Measurements from ENCODE around the gene TNXB. TPM values are rescaled to one million over a fixed set of nuclear protein-coding genes. Genes with fewer than 3 reads are reported as not detected.
"Not testable (repeated sequence)": the region's sequence is repeated elsewhere in the genome, so short reads cannot be mapped to it uniquely, and the experiment has no call there.

The TNXB gene
- polyA plus RNA-seq, 1 donor from 2014 or later = 3.3 TPM

GRCh38 chr6:32050562-32050961 is 58.6 kb downstream of the TNXB start:
- no peaks in the 10 kb centered on the region for H3K27me3 ChIP-seq (ENCODE audit: insufficient read depth, low read depth, low read length)
- no peaks in the 10 kb centered on the region for H3K36me3 ChIP-seq (ENCODE audit: insufficient read depth, low read length)
- no peak overlapping the region for H3K4me3 ChIP-seq (ENCODE audit: low read length)

GRCh38 chr6:32049736-32050135 is 59.4 kb downstream of the TNXB start:
- H3K4me3 ChIP-seq (ENCODE audit: low read length); H3K27me3 ChIP-seq (ENCODE audit: insufficient read depth, low read depth, low read length); H3F3A ChIP-seq (ENCODE audit: insufficient read depth, low read length, poor library complexity, severe bottlenecking); H3K79me2 ChIP-seq (replicated peaks; ENCODE audit: insufficient read depth, low read length); H3K4me2 ChIP-seq (ENCODE audit: low read length); H3K9ac ChIP-seq (ENCODE audit: low read length); H3K9me3 ChIP-seq (ENCODE audit: low read length); H3K9me2 ChIP-seq (ENCODE audit: insufficient read depth, low read length); H3K36me3 ChIP-seq (ENCODE audit: insufficient read depth, low read length); H4K20me1 ChIP-seq (ENCODE audit: insufficient read depth); H3K27ac ChIP-seq (ENCODE audit: low read length); H2AFZ ChIP-seq (ENCODE audit: low read depth, low read length): not testable (repeated sequence)

More at GRCh38 chr6:32050562-32050961, 58.6 kb downstream of the TNXB start:
- Histone ChIP-seq H3K9me2 (ENCODE audit: insufficient read depth, low read length) (no peaks in the 10 kb centered on the region), H3K9ac (ENCODE audit: low read length) (no peak overlapping the region), H3K9me3 (ENCODE audit: low read length) (no peaks in the 10 kb centered on the region), H3K79me2 (replicated peaks; ENCODE audit: insufficient read depth, low read length) (no peaks in the 10 kb centered on the region), H3K27ac (ENCODE audit: low read length) (no peak overlapping the region), H2AFZ (ENCODE audit: low read depth, low read length) (no peak overlapping the region), H4K20me1 (ENCODE audit: insufficient read depth) (no peaks in the 10 kb centered on the region), H3K4me2 (ENCODE audit: low read length) (no peak overlapping the region), H3F3A (ENCODE audit: insufficient read depth, low read length, poor library complexity, severe bottlenecking) (no peaks in the 10 kb centered on the region)
- TF ChIP-seq EZH2 (IDR thresholded peaks at IDR 0.05; ENCODE audit: borderline replicate concordance, insufficient read depth, low read length, poor library complexity, severe bottlenecking) (no peak), TAF1 (IDR thresholded peaks at IDR 0.05; ENCODE audit: low read depth) (no peak), RAD21 (conservative IDR thresholded peaks at IDR 0.05) (no peak), CTCF (IDR thresholded peaks at IDR 0.05; ENCODE audit: poor library complexity, severe bottlenecking) (no peak), REST (IDR thresholded peaks at IDR 0.05; ENCODE audit: borderline replicate concordance) (no peak), SMC3 (conservative IDR thresholded peaks at IDR 0.05; ENCODE audit: poor library complexity) (no peak), POLR2AphosphoS5 (IDR thresholded peaks at IDR 0.05) (no peak), MXI1 (conservative IDR thresholded peaks at IDR 0.05; ENCODE audit: poor library complexity, severe bottlenecking) (no peak), EP300 (conservative IDR thresholded peaks at IDR 0.05; ENCODE audit: poor library complexity, severe bottlenecking) (no peak)

- H3K27me3 ChIP-seq (ENCODE audit: insufficient read depth, low read depth, low read length); H3K9me3 ChIP-seq (ENCODE audit: low read length); H3K27ac ChIP-seq (ENCODE audit: low read length); H3K36me3 ChIP-seq (ENCODE audit: insufficient read depth, low read length); H4K20me1 ChIP-seq (ENCODE audit: insufficient read depth); H3F3A ChIP-seq (ENCODE audit: insufficient read depth, low read length, poor library complexity, severe bottlenecking); H3K4me2 ChIP-seq (ENCODE audit: low read length); H3K9me2 ChIP-seq (ENCODE audit: insufficient read depth, low read length); H3K9ac ChIP-seq (ENCODE audit: low read length); H3K4me3 ChIP-seq (ENCODE audit: low read length); H2AFZ ChIP-seq (ENCODE audit: low read depth, low read length); H3K79me2 ChIP-seq (replicated peaks; ENCODE audit: insufficient read depth, low read length): not testable (repeated sequence)
Measured at GRCh38 chr6:32049149-32049548, 60.0 kb downstream of the TNXB start.

Data from neural cell (in vitro differentiated cells).